ENCODE results near the gene FAM53A. TPM values are rescaled to one million over a fixed set of nuclear protein-coding genes. Genes with fewer than 3 reads are reported as not detected.

FAM53A gene
- total and polyA plus RNA-seq, 2 of the 4 experiments (the other 2 are of a cell fraction), result 2.0 to 3.1 TPM

- no peaks in the 10 kb centered on the region for H3K36me3 ChIP-seq (ENCODE audit: control insufficient read depth, insufficient read depth, low read length)
- dilution Hi-C loops (cut with HindIII; ENCODE audit: low sequenced_read_pairs, unreplicated experiment) (no loop called here), intact Hi-C loops (cut with micrococcal nuclease) (no loop called here), in situ Hi-C loops (cut with MboI; ENCODE audit: low sequenced_read_pairs) (no loop called here)
- no peak overlapping the region for H3K27ac ChIP-seq (ENCODE audit: insufficient read depth, low read length)
- no peak overlapping the region for H3K4ac ChIP-seq (ENCODE audit: low read depth, low read length)
- H3K4me2 ChIP-seq (ENCODE audit: low read depth, low read length), result no peak overlapping the region
- no peak overlapping the region for H3K4me3 ChIP-seq (ENCODE audit: insufficient read depth, low read depth, low read length)
- H2BK120ac ChIP-seq (ENCODE audit: low read depth, low read length), result no peak overlapping the region
- no peaks in the 10 kb centered on the region; the same call in 1 of the 2 replicates for H3K9me1 ChIP-seq (ENCODE audit: insufficient read depth, low read length)
- no peak overlapping the region for H3K56ac ChIP-seq (ENCODE audit: extremely low read depth, insufficient read depth, low read length)
- H3K14ac ChIP-seq (replicated peaks; ENCODE audit: low read depth, low read length), result no peak overlapping the region
- ChIA-PET POLR2A (ENCODE audit: unreplicated experiment) (no interaction called here), CTCF (no interaction called here)
- DNase-seq (no peak), ATAC-seq (ENCODE audit: low read depth) (no peak)
- no peaks in the 10 kb centered on the region for H3K4me1 ChIP-seq (ENCODE audit: control insufficient read depth, insufficient read depth, low read length)
- H4K91ac ChIP-seq (ENCODE audit: insufficient read depth, low read depth, low read length), result no peak overlapping the region
- H2AK9ac ChIP-seq (replicated peaks; ENCODE audit: low read depth, low read length, poor library complexity), result no peak overlapping the region
- H3K18ac ChIP-seq (ENCODE audit: low read depth, low read length), result no peak overlapping the region
- no peak overlapping the region for H2AK5ac ChIP-seq (ENCODE audit: low read depth, low read length)
- no peaks in the 10 kb centered on the region for H3K79me1 ChIP-seq (ENCODE audit: low read depth in 1 of 2, low read length in 2 of 2)
- 95% methylated on average over 8 of the region's 12 CpGs; no CpG with 5 or more reads in 1 of the 2 experiments for WGBS, 2 experiments (ENCODE audit: extremely low coverage in 2 of 2, insufficient read length in 1 of 2)
- H3K9ac ChIP-seq (ENCODE audit: low read depth, low read length), result no peak overlapping the region
- no peak overlapping the region for H2BK20ac ChIP-seq (ENCODE audit: low read depth, low read length)
- no peaks in the 10 kb centered on the region for H4K20me1 ChIP-seq (ENCODE audit: insufficient read depth, low read length)
- H2BK15ac ChIP-seq (ENCODE audit: low read depth, low read length), result no peak overlapping the region
- H3K27me3 ChIP-seq (ENCODE audit: control insufficient read depth, insufficient read depth, low read length), result no peaks in the 10 kb centered on the region
- TF ChIP-seq MXI1 (IDR thresholded peaks at IDR 0.05; ENCODE audit: borderline replicate concordance, low read depth, low read length), result no peak
- no peak for TF ChIP-seq RAD21 (IDR thresholded peaks at IDR 0.05; ENCODE audit: low read length)
- no peak for TF ChIP-seq BHLHE40 (IDR thresholded peaks at IDR 0.05; ENCODE audit: low read depth, low read length)
- no peak overlapping the region for H2BK5ac ChIP-seq (ENCODE audit: low read depth, low read length, poor library complexity, severe bottlenecking)
- H4K5ac ChIP-seq (ENCODE audit: low read depth, low read length), result no peak overlapping the region
- BruUV-seq (replicated peaks), result no TSS peak
- no peaks in the 10 kb centered on the region for H3K9me3 ChIP-seq (ENCODE audit: control insufficient read depth, insufficient read depth, low read length)
- H4K8ac ChIP-seq (ENCODE audit: low read depth in 2 of 2, low read length in 2 of 2), result no peak overlapping the region
- no peak overlapping the region for H3K23ac ChIP-seq (ENCODE audit: low read depth, low read length)
- no peak overlapping the region for H2AFZ ChIP-seq (replicated peaks; ENCODE audit: low read length, poor library complexity)
Measured at GRCh38 chr4:1658146-1658545, 26.0 kb downstream of the FAM53A start.
